ENCODE data around the gene TMEM61. TPM values are rescaled to one million over a fixed set of nuclear protein-coding genes. Genes with fewer than 3 reads are reported as not detected.
"Not testable (repeated sequence)": the region's sequence is repeated elsewhere in the genome, so short reads cannot be mapped to it uniquely, and the experiment has no call there.

TMEM61 gene
- total RNA-seq: not detected in 2 replicates

GRCh38 chr1:54980528-54981241 lies at the start of gene TMEM61:
Gene TMEM61 (plus strand): TSS chr1:54980628. CDS start chr1:54981066, 438 bp downstream.
- no peaks in the 10 kb centered on the region for H3K4me1 Mint-ChIP-seq
- no peaks in the 10 kb centered on the region for H3K9me3 Mint-ChIP-seq
- CTCF ChIA-PET: no interaction called here
- H3K27ac Mint-ChIP-seq: no peak within 1 kb of the TSS
- peaks cover 25% of the 10 kb centered on the region for H3K27me3 Mint-ChIP-seq
- no peak for DNase-seq
- no peak for TF ChIP-seq CTCF (IDR thresholded peaks at IDR 0.05)
- no peak for ATAC-seq (ENCODE audit: low read depth)
- no peaks in the 10 kb centered on the region for H3K36me3 Mint-ChIP-seq (ENCODE audit: low read depth)
- H3K4me3 Mint-ChIP-seq: no peak within 1 kb of the TSS
- POLR2A ChIA-PET: no interaction called here
- intact Hi-C loops (cut with micrococcal nuclease): no loop called here

GRCh38 chr1:54931275-54931840 lies 49.1 kb upstream of the TMEM61 start:
- Mint-ChIP-seq H3K27me3 (peaks cover 14% of the 10 kb centered on the region), H3K36me3 (ENCODE audit: low read depth) (no peaks in the 10 kb centered on the region), H3K27ac (no peak overlapping the region), H3K4me3 (no peak overlapping the region), H3K9me3 (peaks cover 3% of the 10 kb centered on the region), H3K4me1 (no peaks in the 10 kb centered on the region)
- ATAC-seq (ENCODE audit: low read depth) (no peak), DNase-seq (no peak)
- no peak for TF ChIP-seq CTCF (IDR thresholded peaks at IDR 0.05)
- ChIA-PET CTCF (interaction anchor here (1.8 kb wide), 1 partner anchor 14 kb away, joined by 8 read pairs; no protein-coding TSS in a partner anchor), POLR2A (no interaction called here)
- intact Hi-C loops (cut with micrococcal nuclease): no loop called here

- H3K9me3 Mint-ChIP-seq; H3K36me3 Mint-ChIP-seq (ENCODE audit: low read depth); H3K4me1 Mint-ChIP-seq; intact Hi-C loops (cut with micrococcal nuclease); DNase-seq; ATAC-seq (ENCODE audit: low read depth); H3K27ac Mint-ChIP-seq; H3K4me3 Mint-ChIP-seq: not testable (repeated sequence)
- CTCF ChIA-PET: interaction anchor here (2.2 kb wide), 1 partner anchor 11 kb away, joined by 5 read pairs; no protein-coding TSS in a partner anchor
- H3K27me3 Mint-ChIP-seq: peaks cover 35% of the 10 kb centered on the region
- POLR2A ChIA-PET: interaction anchor here (0.7 kb wide), 1 partner anchor 293 kb away, joined by 3 read pairs; the partner anchor contains the start of gene MROH7
Measured at GRCh38 chr1:54934081-54934480, 46.3 kb upstream of the TMEM61 start.

- no peak for TF ChIP-seq CTCF (IDR thresholded peaks at IDR 0.05)
- Mint-ChIP-seq H3K4me3 (no peak overlapping the region), H3K27ac (no peak overlapping the region), H3K4me1 (no peaks in the 10 kb centered on the region), H3K27me3 (peaks cover 37% of the 10 kb centered on the region), H3K36me3 (ENCODE audit: low read depth) (no peaks in the 10 kb centered on the region), H3K9me3 (peaks cover 3% of the 10 kb centered on the region)
- intact Hi-C loops (cut with micrococcal nuclease): no loop called here
- DNase-seq (no peak), ATAC-seq (ENCODE audit: low read depth) (no peak)
- ChIA-PET CTCF (interaction anchor here (2.2 kb wide), 1 partner anchor 10 kb away, joined by 5 read pairs; no protein-coding TSS in a partner anchor), POLR2A (interaction anchor here (0.7 kb wide), 2 partner anchors 294 to 296 kb away, joined by 3 read pairs; partner anchors contain the start of gene MROH7)
Measured at GRCh38 chr1:54934869-54935268, 45.6 kb upstream of the TMEM61 start.

GRCh38 chr1:54936791-54937190 lies 43.6 kb upstream of the TMEM61 start:
- no peaks in the 10 kb centered on the region for H3K36me3 Mint-ChIP-seq (ENCODE audit: low read depth)
- H3K27me3 Mint-ChIP-seq: peaks cover 40% of the 10 kb centered on the region
- no peaks in the 10 kb centered on the region for H3K4me1 Mint-ChIP-seq
- H3K4me3 Mint-ChIP-seq: no peak overlapping the region
- TF ChIP-seq CTCF (IDR thresholded peaks at IDR 0.05): no peak
- no peak for DNase-seq
- ChIA-PET POLR2A (no interaction called here), CTCF (no interaction called here)
- H3K27ac Mint-ChIP-seq: no peak overlapping the region
- H3K9me3 Mint-ChIP-seq: no peaks in the 10 kb centered on the region
- intact Hi-C loops (cut with micrococcal nuclease): no loop called here
- ATAC-seq (ENCODE audit: low read depth): no peak
